K562 (cell line): ENCODE results near the gene PPL. TPM values are rescaled to one million over a fixed set of nuclear protein-coding genes. Genes with fewer than 3 reads are reported as not detected.

Experiments used
- ADNP ChIP-seq: fragments of 200-800 bp; sonication (Bioruptor generic); IDR thresholded peaks from 2 replicates; pipeline ENCODE4 v1.6.1; 2016; ENCODE audit warnings: missing genetic modification characterization, missing compliant biosample characterization
- DEAF1 ChIP-seq: fragments of 450-650 bp; formaldehyde crosslinking; IDR thresholded peaks from 2 replicates; pipeline ENCODE4 v1.4.0; 2020; ENCODE audit warnings: mild to moderate bottlenecking, moderate library complexity
- DIDO1 ChIP-seq: fragments of 450-650 bp; IDR thresholded peaks from 2 replicates; pipeline ENCODE4 v1.6.1; 2016; ENCODE audit warnings: low read depth, missing biosample characterization, missing genetic modification characterization
- KDM1A ChIP-seq, 2 experiments: fragments of 450-650 bp; IDR thresholded peaks; 2 replicates each; pipeline ENCODE4 v1.6.1; 2016; ENCODE audit warnings: mild to moderate bottlenecking in 2 of 2
- MBD1 ChIP-seq: fragments of 250-450 bp; sonication (Bioruptor Pico); IDR thresholded peaks from 2 replicates; pipeline ENCODE4 v1.8.0; 2022; ENCODE audit warnings: inconsistent platforms
- MTA2 ChIP-seq: fragments of 450-650 bp; IDR thresholded peaks from 2 replicates; pipeline ENCODE4 v1.6.1; 2016; ENCODE audit warnings: low read depth
- NFYB ChIP-seq: IDR thresholded peaks from 2 replicates; pipeline ENCODE4 v1.6.1; 2011; ENCODE audit warnings: mild to moderate bottlenecking, moderate library complexity; ENCODE audit not compliant: insufficient read length; ENCODE audit errors: extremely low read depth
- NKRF ChIP-seq: fragments of 450-650 bp; IDR thresholded peaks from 2 replicates; pipeline ENCODE4 v1.6.1; 2016; ENCODE audit warnings: borderline replicate concordance
- POLR2AphosphoS5 ChIP-seq: IDR thresholded peaks from 2 replicates; pipeline ENCODE4 v1.6.1; 2011; ENCODE audit warnings: mild to moderate bottlenecking, low read depth, low read length, moderate library complexity; ENCODE audit not compliant: control insufficient read depth, insufficient read depth
- PTBP1 ChIP-seq: fragments of 200-400 bp; formaldehyde crosslinking; IDR thresholded peaks from 2 replicates; pipeline ENCODE4 v1.6.1; 2017; ENCODE audit warnings: low read depth, low read length
- RAD51 ChIP-seq: fragments of 450-650 bp; IDR thresholded peaks from 2 replicates; pipeline ENCODE4 v1.7.1; 2016; ENCODE audit warnings: low read depth, mild to moderate bottlenecking, borderline replicate concordance
- RHOXF2B ChIP-seq: fragments of 250-450 bp; sonication (Bioruptor Pico); conservative IDR thresholded peaks from 2 replicates; pipeline ENCODE4 v1.5.1; 2021
- TBP ChIP-seq: optimal IDR thresholded peaks from 2 replicates; pipeline ENCODE3; 2011; ENCODE audit warnings: low read depth, low read length, improper control_type of control experiment
- TCF3 ChIP-seq: sonication (generic); formaldehyde crosslinking; IDR thresholded peaks from 2 replicates; pipeline ENCODE4 v1.4.0; 2020; ENCODE audit warnings: mild to moderate bottlenecking, missing genetic modification reagents
- ZNF12 ChIP-seq: sonication (generic); formaldehyde crosslinking; IDR thresholded peaks from 2 replicates; pipeline ENCODE4 v1.4.0; 2020; ENCODE audit warnings: mild to moderate bottlenecking, missing genetic modification reagents
- ZNF584 ChIP-seq: fragments of 200-800 bp; sonication (Bioruptor generic); IDR thresholded peaks from 2 replicates; pipeline ENCODE4 v1.6.1; 2016; ENCODE audit warnings: low read depth, mild to moderate bottlenecking, missing genetic modification characterization, missing compliant biosample characterization
- polyA plus RNA-seq, 8 experiments: library from polyadenylated mRNA; depleted of rRNA in 4 of 8; stranded (reverse) in 5 of 8; unstranded in 3 of 8; fragments of >200 nt; fragmentation: Nextera tagmentation in 2 of 8; fragmentation: Illumina TruSeq in 1 of 8; extraction: Ambion mirVana in 2 of 8; extraction: Trizol in 1 of 8; gene quantifications; 2 replicates each; pipeline versions ENCODE4 v1.2.1 to v1.2.3, GENCODE V29; 2011 to 2014; ENCODE audit warnings: inconsistent platforms in 1 of 8, missing spikeins in 1 of 8
- total RNA-seq, 7 experiments: library from RNA; depleted of rRNA in 6 of 7; stranded (reverse); fragments of >200 nt in 6 of 7; fragmentation: Illumina TruSeq in 2 of 7; extraction: Trizol in 2 of 7; gene quantifications; 2 replicates each; pipeline versions ENCODE4 v1.2.1 to v1.2.3, GENCODE V29; 2011 to 2021; ENCODE audit warnings: low replicate concordance in 1 of 7

The PPL gene
- total and polyA plus RNA-seq, 9 of the 15 experiments (the other 6 are each of a cell fraction or from before 2014, with no cell fraction given), result 0.01 to 0.15 (median 0.07) TPM; not detected in 3

GRCh38 chr16:4846901-4847773, 89.8 kb downstream of the PPL start, which contains the start of the genes GLYR1 and UBN1 (continued):
- TF ChIP-seq ADNP (tag), result no peak
- no peak for TF ChIP-seq ZNF12 (CRISPR knock-in tag)
- peak; percentile 88 for TF ChIP-seq TBP
- peak; percentile 98 for TF ChIP-seq NFYB
- peak; percentile 19; the same call in 1 of the 2 replicates for TF ChIP-seq TCF3 (CRISPR knock-in tag)
- TF ChIP-seq DIDO1 (tag), result no peak
- peak; percentile 99 for TF ChIP-seq RAD51
- no peak for TF ChIP-seq DEAF1 (CRISPR knock-in tag)
- no peak for TF ChIP-seq PTBP1
- peak; percentile 72; the same call in 1 of the 2 replicates for TF ChIP-seq NKRF
- no peak for TF ChIP-seq KDM1A (IDR thresholded peaks at IDR 0.05)
- TF ChIP-seq RHOXF2B (CRISPR knock-in tag), result no peak
- TF ChIP-seq MBD1 (CRISPR knock-in tag), result no peak
- TF ChIP-seq ZNF584 (CRISPR knock-in tag), result no peak
- TF ChIP-seq MTA2, result no peak
- peak; percentile 66; the same call in 1 of the 2 replicates for TF ChIP-seq POLR2AphosphoS5
